PFSK-1 (cell line): ENCODE results near the gene COL9A3.

Source experiments
- POLR2AphosphoS5 ChIP-seq: IDR thresholded peaks from 2 replicates; pipeline ENCODE4 v1.6.1; 2012; ENCODE audit warnings: low read depth, mild to moderate bottlenecking, control low read depth, low read length, moderate library complexity
- SIN3A ChIP-seq: IDR thresholded peaks from 2 replicates; pipeline ENCODE4 v1.6.1; 2012; ENCODE audit warnings: mild to moderate bottlenecking, low read length, moderate library complexity, borderline replicate concordance; ENCODE audit not compliant: insufficient read depth

DNA sequence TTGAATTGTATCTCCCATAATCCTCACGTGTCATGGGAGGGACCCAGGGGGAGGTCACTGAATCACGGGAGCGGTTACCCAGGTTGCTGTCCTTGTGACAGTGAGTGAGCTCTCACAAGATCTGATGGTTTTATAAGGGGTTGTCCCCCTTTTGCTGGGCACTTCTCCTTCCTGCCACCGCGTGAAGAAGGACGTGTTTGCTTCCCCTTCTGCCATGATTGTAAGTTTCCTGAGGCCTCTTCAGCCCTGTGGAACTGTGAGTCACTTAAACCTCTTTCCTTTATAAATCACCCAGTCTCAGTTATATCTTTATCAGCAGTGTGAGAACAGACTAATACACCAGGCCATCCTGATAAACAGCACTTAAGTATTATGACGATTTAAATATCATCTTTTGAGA, 29.5 kb upstream of the COL9A3 start:
- TF ChIP-seq POLR2AphosphoS5 (no peak), SIN3A (no peak)
